GM18858 (cell line): ENCODE data around the gene TBC1D4.
"Not testable (repeated sequence)": the region's sequence is repeated elsewhere in the genome, so short reads cannot be mapped to it uniquely, and the experiment has no call there.

Experiments
- ATAC-seq: cut with Tn5 transposase; IDR thresholded peaks from one replicate; pipeline ENCODE4 v1.9.1; 2021; ENCODE audit not compliant: unreplicated experiment

Gene TBC1D4

DNA sequence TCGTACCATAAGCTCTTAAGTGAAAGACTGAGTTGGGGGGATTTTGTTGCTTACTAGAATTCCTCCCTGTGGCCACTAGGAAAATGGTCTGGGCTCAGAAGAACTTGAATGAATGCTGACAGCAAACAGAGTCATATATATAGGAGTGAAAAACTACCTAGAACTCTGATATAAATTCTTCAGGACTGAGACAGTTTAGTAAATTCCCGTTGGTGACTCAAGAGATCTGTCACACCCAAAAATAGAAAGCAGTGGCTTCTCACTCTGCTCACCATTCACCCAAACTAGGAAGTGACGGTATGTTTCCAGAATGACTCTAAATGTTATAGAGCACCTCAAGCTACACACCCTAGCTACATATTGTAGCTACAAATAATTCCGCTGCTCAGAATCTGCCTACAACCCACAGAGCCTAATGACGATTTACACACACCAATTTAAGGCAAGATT, 116.2 kb downstream of the TBC1D4 start:
- ATAC-seq, result peak; percentile 95

DNA sequence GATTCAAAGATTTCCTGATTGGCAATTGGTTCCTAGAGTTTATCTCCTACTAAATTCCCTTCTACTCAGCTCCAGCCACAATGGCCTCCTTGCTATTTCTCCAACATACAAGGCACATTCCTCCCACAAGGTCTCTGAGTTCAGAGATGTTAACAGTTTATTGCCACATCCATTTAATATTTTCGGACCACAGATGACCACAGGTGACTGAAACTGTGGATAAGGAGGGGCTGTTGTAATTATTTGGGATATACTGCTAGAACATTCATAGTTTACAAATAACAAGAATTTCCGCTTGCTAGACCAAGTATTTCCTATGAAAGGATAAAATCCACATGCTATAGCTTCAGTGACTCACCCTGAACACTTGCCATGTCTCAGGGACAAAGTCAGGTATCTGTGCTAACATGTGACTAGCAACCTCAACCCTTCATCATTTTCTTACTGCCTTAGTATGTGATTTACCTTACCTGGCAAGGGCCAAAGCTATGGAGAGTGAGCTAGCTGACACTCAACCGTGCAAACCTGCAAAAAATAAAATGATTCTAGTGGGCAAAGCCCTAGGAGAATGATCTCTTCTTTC, 117.7 kb downstream of the TBC1D4 start:
- ATAC-seq, result no peak

DNA sequence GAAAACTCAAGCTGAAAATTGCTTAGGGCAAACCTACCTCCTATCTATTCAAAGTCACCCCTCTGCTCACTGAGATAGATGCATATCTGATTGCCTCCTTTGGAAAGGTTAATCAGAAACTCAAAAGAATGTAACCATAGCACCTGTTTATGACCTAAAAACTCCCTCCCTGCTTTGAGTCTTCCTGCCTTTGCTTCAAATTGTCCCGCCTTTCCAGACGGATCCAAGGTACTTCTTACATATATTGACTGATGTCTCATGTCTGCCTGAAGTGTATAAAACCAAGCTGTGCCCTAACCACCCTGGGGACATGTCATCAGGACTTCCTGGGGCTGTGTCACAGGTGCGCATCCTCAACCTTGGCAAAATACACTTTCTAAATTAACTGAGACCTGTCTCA, 118.6 kb downstream of the TBC1D4 start:
- no peak for ATAC-seq

DNA sequence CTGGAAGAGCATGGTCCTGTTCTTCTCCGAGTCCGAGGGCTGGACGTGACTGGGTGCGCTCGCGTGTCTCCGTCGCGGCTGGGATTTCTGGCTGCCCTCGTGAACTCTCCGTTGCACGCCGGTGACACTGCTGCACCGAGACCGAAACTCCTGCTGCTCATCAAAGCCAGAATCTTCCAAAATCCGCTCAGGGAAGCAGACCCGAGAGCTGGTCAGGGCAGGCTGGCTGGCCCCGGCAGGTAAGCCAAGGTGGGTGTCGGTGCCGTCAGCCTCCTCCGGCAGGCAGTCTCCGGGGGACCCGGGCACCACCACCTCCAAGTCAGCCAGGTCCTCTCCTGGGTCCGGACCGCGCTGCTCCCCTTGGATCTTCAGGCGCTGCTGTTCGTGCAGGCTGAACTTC, 119.9 kb downstream of the TBC1D4 start:
- no peak for ATAC-seq

DNA sequence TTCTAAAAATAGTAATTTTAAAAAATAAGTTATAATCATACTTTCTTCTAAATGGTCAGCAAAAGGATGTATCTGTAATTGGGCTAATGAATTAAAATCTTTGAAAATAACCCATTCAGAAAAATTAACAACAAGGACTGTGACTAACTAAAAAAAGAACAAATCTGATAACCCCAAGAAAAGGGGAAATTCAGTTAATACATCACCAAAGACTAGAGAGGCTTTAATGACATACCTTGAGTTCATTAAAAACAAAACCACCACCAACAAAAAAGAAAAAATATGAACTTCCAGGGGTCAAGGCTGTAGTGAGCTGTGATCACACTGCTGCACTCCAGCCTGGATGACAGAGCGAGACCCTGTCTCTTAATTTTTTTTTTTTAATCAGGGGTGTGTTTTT, 121.8 kb downstream of the TBC1D4 start:
- no peak for ATAC-seq

DNA sequence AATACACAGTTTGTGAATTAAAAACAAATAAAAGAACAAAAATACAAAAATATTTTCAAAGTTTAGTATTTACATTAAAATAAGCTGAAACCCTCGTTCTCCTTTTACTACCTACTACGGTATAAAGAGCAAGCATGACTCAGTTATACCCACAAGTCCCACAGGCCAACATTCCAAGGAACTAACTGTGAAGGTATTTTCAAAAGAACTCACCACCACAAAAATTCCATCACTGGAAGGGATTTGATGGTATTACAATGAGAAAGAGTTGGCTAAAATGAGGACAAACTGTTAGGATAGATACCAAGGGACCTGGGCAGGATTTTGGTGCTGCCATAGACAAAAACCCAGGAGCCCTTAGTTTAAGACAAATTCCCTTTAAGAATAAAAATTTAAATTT, 122.7 kb downstream of the TBC1D4 start:
- ATAC-seq, result no peak

DNA sequence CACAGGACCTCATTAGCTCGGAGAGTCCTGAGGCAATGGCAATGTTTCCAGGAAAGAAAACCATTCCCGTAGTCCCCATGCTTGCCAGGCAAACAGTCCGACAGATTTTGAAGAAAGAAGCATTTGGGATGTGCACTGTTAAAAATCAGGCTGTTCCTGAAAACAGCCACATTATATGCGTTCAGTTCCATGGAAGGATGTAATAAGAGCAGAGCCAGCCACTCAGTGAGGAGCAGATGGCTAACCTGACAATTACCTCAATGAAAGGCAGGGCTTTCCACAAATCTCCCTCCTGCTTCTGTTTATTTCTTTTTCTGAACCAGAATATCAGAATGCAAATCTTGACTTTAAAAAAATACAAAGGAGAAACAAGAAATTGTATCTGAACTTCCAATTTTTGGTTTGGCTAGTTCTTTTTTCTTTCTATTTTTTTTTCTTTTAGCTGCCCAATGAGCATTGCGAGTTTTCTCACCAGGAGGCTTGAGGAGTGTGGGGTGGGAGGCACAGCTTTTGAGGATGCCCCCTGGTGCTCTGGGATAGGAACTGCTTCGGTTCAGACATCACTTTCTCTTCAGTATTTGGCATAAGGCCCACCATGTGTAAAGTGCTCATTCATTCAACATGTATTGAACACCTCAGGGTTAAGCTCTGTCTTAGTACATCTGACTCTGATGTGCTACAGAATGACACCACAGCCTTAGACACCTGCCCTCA, 124.2 kb downstream of the TBC1D4 start:
- peak; percentile 77 for ATAC-seq

DNA sequence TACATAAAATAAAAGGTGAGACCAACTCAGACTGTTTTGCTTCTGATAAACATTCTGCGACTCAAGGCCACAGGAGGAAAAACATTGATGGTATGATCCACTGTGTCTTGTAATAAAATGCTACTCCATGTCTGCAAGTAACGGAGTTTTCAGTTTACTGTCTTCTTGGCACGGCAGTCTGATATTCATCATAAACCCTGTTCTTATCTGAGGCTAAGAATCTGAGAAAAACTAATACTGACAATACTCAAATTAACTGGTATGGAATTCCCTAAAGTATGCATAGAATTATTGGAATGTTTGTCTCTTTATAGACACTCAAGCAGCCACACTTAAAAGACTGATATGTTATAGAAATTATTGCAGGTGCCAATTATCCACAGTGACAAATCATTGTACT, 125.5 kb downstream of the TBC1D4 start:
- no peak for ATAC-seq

DNA sequence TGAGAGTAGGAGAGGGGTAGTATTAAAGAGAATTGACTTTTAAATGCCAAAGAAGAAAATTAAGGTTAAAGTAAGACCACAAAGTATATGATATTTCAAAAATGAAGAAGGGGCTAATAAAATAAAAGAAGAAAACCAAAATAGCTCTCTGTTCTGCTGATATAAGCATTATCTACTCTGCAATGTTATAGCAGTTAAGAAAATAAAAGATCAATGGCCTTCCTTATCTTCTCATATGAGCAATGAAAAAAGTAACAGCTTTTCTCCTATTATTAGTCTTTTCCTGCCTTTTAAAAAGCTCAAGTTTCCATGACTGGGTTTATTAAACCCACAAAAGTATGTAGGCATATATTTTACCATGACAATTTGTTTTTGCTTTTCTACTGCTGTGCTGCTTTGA, 126.4 kb downstream of the TBC1D4 start:
- ATAC-seq, result no peak

DNA sequence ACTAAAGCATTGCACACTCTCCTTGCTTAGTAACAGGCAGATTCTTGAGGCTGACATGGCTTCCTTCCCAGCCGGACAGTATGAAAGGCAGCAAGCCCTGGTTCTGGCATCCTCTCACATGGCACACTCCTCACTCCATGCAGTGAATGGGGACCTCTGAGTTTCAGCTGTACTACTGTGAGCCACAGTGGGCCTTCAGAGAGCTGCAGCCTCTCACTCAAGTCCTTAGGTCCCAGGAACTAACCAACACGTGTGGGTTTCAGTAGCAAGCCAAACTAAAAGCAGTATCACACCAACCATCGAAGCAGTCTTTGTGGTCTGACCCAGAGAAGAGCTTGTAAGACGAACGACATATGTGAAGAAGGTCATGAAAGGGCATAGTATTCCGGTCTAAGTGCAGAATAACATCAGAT, 128.2 kb downstream of the TBC1D4 start:
- ATAC-seq, result peak; percentile 71

DNA sequence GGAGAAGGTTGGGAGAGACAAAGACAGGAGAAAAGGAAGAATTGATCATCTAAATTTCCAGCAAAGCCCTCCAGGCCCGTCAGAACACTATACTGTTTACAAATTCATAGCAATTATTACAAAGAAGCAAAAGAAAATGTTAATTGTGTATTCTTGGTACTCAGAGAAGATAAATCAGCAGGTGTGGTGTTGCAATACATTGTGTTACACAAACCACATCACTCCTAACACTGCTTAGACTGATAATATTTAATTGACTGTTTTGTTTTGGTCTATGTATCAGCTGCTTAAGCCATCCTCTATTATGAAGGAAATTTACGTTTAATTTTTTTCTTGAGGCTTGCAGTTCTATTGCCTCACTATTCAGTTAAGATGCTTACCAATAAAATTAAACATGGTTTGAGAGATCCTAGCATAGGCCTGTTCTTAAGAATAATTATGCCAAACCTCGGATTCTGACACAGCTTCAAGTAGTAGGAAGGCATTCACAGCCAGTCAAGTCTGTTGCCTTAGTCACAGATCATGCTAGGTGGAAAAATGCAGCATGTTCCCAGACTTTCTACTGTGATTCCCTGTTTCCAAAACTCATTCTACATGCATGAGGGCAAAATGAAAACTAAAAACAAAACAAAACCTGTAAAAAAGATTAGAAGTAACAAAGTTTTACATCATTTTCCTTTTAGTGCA, 129.2 kb downstream of the TBC1D4 start:
- no peak for ATAC-seq

DNA sequence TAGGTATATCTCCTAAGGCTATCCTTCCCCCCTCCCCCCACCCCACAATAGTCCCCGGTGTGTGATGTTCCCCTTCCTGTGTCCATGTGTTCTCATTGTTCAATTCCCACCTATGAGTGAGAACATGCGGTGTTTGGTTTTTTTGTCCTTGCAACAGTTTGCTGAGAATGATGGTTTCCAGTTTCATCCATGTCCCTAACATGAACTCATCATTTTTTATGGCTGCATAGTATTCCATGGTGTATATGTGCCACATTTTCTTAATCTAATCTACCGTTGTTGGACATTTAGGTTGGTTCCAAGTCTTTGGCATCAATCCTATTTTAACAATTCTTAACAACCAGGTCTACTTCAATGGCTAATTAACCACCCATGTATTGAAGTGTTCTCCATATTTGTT, 130.4 kb downstream of the TBC1D4 start:
- ATAC-seq, result not testable (repeated sequence)

DNA sequence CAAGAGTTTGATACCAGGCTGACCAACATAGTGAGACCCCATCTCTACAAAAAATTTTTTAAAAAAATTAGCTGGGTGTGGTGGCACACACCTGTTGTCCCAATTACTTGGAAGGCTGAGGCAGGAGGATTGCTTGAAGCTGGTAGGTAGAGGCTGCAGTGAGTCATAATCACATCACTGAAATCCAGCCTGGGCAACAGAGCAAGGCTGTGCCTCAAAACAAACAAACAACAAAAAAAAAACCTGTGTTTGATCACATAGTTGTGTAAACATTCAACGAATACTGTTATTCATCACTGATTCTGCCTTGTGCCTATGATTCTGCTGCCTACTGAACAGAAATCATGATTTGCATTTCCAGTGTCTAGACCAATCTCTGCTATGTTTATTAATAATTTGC, 134.0 kb downstream of the TBC1D4 start:
- ATAC-seq, result no peak

DNA sequence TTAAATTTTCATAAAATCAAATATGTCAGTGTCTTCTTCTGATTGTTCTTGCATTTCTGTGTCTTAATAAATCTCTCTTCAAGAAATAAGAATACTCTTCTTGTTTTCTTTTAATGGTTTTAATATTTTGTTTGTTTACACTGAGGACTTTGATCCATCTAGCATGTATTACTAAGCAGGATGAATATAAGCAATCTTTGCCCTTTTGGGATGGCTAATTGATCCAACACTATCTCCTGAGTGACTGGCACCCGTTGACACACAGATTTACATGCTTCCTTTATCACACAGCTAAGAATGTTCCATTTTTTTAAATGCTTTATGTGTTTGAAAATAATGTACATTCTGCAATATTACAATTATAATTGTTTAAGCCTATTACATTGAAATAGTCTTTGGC, 134.5 kb downstream of the TBC1D4 start:
- no peak for ATAC-seq

DNA sequence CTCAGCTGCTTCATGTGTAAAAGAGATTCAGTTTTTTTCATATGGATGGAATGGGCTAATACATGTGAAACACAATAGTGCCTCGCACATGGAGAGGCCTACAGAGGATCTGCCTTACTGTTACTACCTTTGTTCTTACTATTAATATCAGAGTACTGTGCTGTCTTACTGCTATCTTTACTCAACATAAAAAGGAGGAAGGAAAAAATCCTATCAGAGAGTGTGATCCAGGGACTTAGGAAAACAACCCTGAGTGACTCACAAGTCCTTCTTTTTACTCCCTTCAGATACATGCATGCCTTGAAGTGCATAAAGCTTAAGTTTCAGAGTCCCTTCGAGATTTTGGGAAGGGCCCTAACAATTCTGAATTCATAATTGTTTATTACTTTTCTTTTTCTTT, 136.8 kb downstream of the TBC1D4 start:
- no peak for ATAC-seq

DNA sequence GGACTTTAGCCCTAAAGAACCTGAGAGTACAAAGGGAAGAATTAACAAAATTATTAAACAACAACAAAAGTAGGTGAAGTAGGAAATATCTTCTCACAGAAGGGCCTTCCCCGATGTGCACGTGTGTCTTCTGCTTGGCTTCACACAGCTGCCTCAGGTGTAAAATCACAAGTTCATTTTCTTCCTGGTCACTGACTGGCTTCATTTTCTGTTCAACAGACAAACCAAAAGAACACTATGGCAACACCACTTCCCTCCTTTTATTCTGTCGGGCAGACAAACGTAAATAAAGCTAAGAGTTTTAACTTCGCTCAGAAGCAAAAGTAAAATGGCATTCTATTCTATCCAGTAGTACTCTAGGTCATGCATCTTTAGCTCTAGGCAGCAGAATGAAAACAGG, 140.9 kb downstream of the TBC1D4 start:
- peak; percentile 92 for ATAC-seq

DNA sequence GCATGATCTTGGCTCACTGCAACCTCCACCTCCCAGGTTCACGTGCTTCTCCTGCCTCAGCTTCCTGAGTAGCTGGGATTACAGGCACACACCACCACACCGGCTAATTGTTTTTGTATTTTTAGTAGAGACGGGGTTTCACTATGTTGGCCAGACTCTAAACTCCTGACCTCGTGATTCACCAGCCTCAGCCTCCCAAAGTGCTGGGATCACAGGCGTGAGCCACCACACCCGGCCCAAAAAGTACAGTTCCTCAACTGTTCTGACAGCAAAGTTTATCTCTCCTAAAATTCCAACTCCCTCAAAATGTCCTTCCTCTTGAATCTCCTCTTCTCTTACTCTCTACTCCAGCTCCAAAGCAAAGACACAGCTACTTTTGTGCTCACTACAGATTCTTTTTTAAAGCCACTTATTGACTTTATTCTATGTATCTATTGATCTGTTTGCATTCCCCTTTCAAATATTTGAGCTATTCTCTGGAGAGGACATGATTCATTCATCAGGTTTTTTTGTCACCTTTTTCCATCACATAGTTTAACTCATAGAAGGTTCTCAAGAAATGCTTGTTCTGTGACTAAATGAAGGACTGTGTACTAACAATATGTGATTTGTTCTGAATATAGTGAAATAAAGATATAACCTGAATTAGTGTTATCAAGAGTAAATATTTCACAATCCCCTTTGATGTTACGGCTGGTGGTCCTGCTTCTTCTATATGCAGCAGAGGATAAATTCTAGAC, 142.2 kb downstream of the TBC1D4 start:
- no peak for ATAC-seq

DNA sequence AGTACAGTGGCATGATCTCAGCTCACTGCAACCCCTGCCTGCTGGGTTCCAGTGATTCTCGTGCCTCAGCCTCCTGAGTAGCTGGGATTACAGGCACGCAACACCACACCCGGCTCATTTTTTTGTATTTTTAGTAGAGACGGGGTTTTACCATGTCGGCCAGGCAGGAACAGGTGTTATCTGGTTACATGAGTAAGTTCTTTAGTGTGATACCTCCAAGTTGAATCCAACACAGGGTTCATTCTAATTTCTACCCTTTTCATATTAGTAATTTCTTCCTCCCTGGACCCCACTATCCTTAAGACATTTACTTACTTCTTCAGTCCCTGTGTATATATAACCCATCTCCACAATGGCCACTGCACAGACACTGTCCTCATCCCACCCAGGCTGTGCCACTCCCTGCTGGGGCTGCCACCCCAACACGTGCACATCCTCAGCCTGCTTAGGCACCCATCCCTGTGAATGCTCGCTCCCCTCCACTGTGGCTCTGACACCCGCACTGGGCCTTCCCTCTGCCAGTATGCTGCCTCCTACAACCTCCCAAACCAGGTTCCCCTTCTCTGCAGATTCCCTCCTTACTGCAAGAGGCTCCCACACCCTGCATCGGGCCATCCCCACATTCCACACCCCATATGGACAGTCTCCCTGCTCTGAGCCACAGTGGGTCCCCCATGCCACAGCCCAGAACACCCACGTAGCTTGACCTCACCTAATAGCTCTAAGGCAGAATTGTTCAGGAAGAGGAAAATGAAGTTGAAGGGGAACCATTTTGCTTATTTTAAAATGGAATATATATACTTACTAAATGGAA, 147.1 kb downstream of the TBC1D4 start:
- ATAC-seq, result no peak

DNA sequence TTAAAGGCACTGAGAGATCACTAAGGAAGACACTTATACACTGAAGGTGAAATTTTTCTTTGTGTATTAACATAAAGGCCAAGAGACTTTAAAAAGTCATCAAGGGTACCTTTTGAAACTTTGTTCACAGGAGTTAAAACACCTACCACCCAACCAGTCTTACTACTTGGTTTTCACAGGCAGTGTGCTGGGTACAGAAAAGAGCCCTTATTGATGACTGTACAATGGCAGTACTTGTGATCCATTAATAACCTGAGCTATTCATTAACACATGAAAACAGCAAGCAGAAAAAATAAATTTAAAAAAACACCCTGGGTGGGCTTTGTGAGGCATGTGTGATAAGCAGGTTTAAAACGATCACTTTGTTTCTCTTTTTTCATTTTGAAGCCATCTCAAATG, 148.9 kb downstream of the TBC1D4 start:
- no peak for ATAC-seq

DNA sequence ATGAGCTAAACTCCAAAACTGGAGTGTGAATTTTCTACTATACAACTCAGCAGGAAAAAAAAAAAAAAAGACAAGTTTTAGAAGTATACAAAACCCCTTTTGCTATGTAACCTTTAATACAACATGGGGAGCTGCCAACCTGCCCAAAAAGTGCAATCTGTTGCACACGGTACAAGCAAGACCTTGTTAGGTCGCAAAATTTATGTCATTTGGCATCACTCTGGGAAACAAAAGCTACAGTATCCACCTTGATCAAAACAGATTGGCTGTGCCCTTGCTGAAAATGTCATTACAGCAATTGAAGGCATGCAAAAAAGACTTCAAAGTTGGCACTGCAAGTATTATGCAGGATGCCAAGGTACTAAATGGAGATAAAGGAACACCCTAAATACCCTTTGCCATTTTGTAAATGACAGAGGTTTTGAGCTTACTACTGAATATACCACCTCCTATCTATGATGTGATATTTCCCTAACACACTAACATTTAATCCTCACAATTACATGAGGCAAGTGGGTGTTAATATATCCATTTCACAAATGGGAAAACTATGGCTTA, 150.1 kb downstream of the TBC1D4 start:
- no peak for ATAC-seq

DNA sequence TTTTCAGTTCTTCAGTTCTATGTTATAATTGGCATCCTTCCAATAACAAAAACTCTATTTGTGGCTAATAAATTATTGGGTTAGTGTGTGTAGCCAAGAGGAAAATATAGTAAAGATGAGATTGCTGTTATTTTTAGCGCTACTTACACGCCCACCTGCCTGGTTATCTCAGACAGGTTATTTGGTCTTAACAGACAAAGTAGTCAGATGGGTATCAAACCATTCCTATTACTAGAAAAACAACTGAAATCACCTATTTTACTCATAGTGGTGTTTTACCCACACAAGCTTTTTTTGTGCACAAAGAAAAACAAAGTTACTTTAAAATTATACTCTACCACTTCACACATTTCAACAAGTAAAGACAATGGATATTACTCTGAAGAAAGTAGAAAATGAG, 151.2 kb downstream of the TBC1D4 start:
- ATAC-seq, result no peak
